Measurements from ENCODE around the gene CHST7.

Gene CHST7

DNA sequence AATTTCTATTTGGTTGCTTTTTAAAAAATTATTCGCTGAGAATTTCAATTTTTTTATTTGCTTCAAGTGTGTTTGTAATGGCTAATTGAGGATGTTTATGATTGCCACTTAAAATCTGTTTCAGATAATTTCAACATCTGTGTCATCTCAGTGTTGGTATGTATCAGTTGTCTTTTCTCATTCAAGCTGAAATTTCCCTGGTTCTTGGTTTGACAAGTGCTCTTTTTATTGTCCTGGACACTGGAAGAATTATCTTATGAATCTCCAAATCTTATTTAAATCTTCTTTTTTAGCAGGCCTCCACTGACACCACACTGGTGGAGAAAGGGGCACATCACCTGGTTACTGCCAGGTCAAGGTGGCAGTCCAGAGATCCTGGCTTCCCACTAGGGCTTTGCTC is 21.5 kb downstream of the CHST7 start:
- no peaks in the 10 kb centered on the region for H3F3A ChIP-seq (ENCODE audit: control insufficient read depth, insufficient read depth)
- no peaks in the 10 kb centered on the region for H3K79me2 ChIP-seq (ENCODE audit: control insufficient read depth, low read length)
- no peak overlapping the region for H3K27ac ChIP-seq (ENCODE audit: low read depth, low read length)
- no peaks in the 10 kb centered on the region for H3K9me2 ChIP-seq (replicated peaks; ENCODE audit: control insufficient read depth, low read length)
- no peak for TF ChIP-seq EZH2phosphoT487 (IDR thresholded peaks at IDR 0.05; ENCODE audit: borderline replicate concordance, low read length)
- TF ChIP-seq, protein P1, sequence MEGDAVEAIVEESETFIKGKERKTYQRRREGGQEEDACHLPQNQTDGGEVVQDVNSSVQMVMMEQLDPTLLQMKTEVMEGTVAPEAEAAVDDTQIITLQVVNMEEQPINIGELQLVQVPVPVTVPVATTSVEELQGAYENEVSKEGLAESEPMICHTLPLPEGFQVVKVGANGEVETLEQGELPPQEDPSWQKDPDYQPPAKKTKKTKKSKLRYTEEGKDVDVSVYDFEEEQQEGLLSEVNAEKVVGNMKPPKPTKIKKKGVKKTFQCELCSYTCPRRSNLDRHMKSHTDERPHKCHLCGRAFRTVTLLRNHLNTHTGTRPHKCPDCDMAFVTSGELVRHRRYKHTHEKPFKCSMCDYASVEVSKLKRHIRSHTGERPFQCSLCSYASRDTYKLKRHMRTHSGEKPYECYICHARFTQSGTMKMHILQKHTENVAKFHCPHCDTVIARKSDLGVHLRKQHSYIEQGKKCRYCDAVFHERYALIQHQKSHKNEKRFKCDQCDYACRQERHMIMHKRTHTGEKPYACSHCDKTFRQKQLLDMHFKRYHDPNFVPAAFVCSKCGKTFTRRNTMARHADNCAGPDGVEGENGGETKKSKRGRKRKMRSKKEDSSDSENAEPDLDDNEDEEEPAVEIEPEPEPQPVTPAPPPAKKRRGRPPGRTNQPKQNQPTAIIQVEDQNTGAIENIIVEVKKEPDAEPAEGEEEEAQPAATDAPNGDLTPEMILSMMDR (IDR thresholded peaks at IDR 0.05; ENCODE audit: low read depth, low read length, poor library complexity, severe bottlenecking) = no peak
- no peaks in the 10 kb centered on the region for H3K27me3 ChIP-seq (ENCODE audit: control insufficient read depth, low read length)
- no peaks in the 10 kb centered on the region for H3K4me1 ChIP-seq (ENCODE audit: control insufficient read depth, low read length)
- no peaks in the 10 kb centered on the region for H3K36me3 ChIP-seq (ENCODE audit: control insufficient read depth, low read length)
- no peak overlapping the region for H3K4me2 ChIP-seq (ENCODE audit: low read length)
- no peak overlapping the region for H3K4me3 ChIP-seq (ENCODE audit: low read length)
- no peaks in the 10 kb centered on the region for H3K9me3 ChIP-seq (ENCODE audit: control insufficient read depth, insufficient read depth, low read length)
- H4K20me1 ChIP-seq (ENCODE audit: control insufficient read depth, insufficient read depth, low read depth, low read length) = no peaks in the 10 kb centered on the region

DNA sequence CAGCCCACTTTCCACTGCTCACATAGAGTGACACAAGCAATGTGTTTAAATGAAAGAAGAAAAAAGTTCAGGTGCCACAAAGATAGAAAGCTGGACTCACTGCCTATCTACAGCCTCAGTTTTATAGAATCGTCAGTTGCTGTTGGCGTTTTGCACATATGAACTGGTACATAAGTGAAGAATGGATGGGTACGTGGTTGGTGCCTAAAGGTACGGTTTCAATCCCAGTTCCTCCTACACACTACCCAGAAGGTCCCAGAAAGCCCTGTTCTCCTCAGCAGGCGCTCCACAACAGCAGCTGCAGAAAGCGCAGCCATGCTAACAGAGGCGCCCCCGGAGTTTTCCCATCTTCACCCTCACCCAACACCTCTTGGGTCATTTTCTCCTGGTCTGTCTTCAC is 23.6 kb downstream of the CHST7 start:
- H3K9me2 ChIP-seq (replicated peaks; ENCODE audit: control insufficient read depth, low read length) = no peaks in the 10 kb centered on the region
- no peaks in the 10 kb centered on the region for H3K4me1 ChIP-seq (ENCODE audit: control insufficient read depth, low read length)
- H3K9me3 ChIP-seq (ENCODE audit: control insufficient read depth, insufficient read depth, low read length) = no peaks in the 10 kb centered on the region
- no peak overlapping the region for H3K4me2 ChIP-seq (ENCODE audit: low read length)
- no peaks in the 10 kb centered on the region for H3K79me2 ChIP-seq (ENCODE audit: control insufficient read depth, low read length)
- H4K20me1 ChIP-seq (ENCODE audit: control insufficient read depth, insufficient read depth, low read depth, low read length) = no peaks in the 10 kb centered on the region
- no peaks in the 10 kb centered on the region for H3K27me3 ChIP-seq (ENCODE audit: control insufficient read depth, low read length)
- TF ChIP-seq, protein P1 (IDR thresholded peaks at IDR 0.05; ENCODE audit: low read depth, low read length, poor library complexity, severe bottlenecking) = no peak
- no peak for TF ChIP-seq EZH2phosphoT487 (IDR thresholded peaks at IDR 0.05; ENCODE audit: borderline replicate concordance, low read length)
- H3K36me3 ChIP-seq (ENCODE audit: control insufficient read depth, low read length) = no peaks in the 10 kb centered on the region
- no peak overlapping the region for H3K27ac ChIP-seq (ENCODE audit: low read depth, low read length)
- H3F3A ChIP-seq (ENCODE audit: control insufficient read depth, insufficient read depth) = no peaks in the 10 kb centered on the region
- no peak overlapping the region for H3K4me3 ChIP-seq (ENCODE audit: low read length)

DNA sequence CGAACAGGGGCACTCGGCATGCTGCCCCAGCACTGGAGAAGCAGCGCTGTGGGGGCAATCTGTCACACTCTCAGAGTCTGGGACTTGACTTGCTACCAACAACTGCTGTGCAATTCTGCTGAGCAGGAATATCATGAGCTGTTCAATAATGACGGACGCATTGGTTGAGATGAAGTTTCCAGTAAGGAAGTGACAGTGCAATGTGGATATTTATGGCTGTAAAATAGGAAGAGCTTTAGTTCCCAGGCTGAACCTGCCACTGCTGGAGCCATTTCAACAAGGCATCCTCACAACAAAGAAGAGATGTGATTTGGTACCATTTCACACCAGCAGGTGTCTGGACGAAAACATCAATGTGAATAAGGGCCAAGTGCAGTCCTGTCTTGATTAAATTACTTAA is 24.2 kb downstream of the CHST7 start:
- Histone ChIP-seq H3F3A (ENCODE audit: control insufficient read depth, insufficient read depth) (no peaks in the 10 kb centered on the region), H4K20me1 (ENCODE audit: control insufficient read depth, insufficient read depth, low read depth, low read length) (no peaks in the 10 kb centered on the region), H3K9me3 (ENCODE audit: control insufficient read depth, insufficient read depth, low read length) (no peaks in the 10 kb centered on the region), H3K4me3 (ENCODE audit: low read length) (no peak overlapping the region), H3K4me2 (ENCODE audit: low read length) (no peak overlapping the region), H3K9me2 (replicated peaks; ENCODE audit: control insufficient read depth, low read length) (no peaks in the 10 kb centered on the region), H3K27ac (ENCODE audit: low read depth, low read length) (no peak overlapping the region), H3K79me2 (ENCODE audit: control insufficient read depth, low read length) (no peaks in the 10 kb centered on the region), H3K36me3 (ENCODE audit: control insufficient read depth, low read length) (no peaks in the 10 kb centered on the region), H3K27me3 (ENCODE audit: control insufficient read depth, low read length) (no peaks in the 10 kb centered on the region), H3K4me1 (ENCODE audit: control insufficient read depth, low read length) (no peaks in the 10 kb centered on the region)
- TF ChIP-seq, protein P1 (IDR thresholded peaks at IDR 0.05; ENCODE audit: low read depth, low read length, poor library complexity, severe bottlenecking) = no peak
- TF ChIP-seq EZH2phosphoT487 (IDR thresholded peaks at IDR 0.05; ENCODE audit: borderline replicate concordance, low read length) = no peak

All from DOHH2 (cell line).